HG03520 (cell line): ENCODE data around the gene MYO18B.

Experiments
- ATAC-seq: cut with Tn5 transposase; IDR thresholded peaks from one replicate; pipeline ENCODE4 v1.9.1; 2021; ENCODE audit warnings: mild to moderate bottlenecking, moderate library complexity; ENCODE audit not compliant: unreplicated experiment

Gene MYO18B

GRCh38 chr22:25890651-25891050 lies 148.7 kb downstream of the MYO18B start:
- no peak for ATAC-seq

- no peak for ATAC-seq
These were observed 150.7 kb downstream of the MYO18B start for GRCh38 chr22:25892678-25893077.

GRCh38 chr22:25895678-25896077 lies 153.7 kb downstream of the MYO18B start:
- no peak for ATAC-seq

GRCh38 chr22:25896098-25896497 lies 154.1 kb downstream of the MYO18B start:
- no peak for ATAC-seq

- no peak for ATAC-seq
These were observed 154.6 kb downstream of the MYO18B start for GRCh38 chr22:25896592-25896991.

- no peak for ATAC-seq
These were observed 156.8 kb downstream of the MYO18B start for GRCh38 chr22:25898707-25899365.

GRCh38 chr22:25899566-25899965 lies 157.6 kb downstream of the MYO18B start:
- ATAC-seq: no peak

GRCh38 chr22:25900390-25900789 lies 158.4 kb downstream of the MYO18B start:
- no peak for ATAC-seq

- no peak for ATAC-seq
These were observed 158.9 kb downstream of the MYO18B start for GRCh38 chr22:25900880-25901279.

- no peak for ATAC-seq
These were observed 160.4 kb downstream of the MYO18B start for GRCh38 chr22:25902402-25902801.

GRCh38 chr22:25903294-25903693 lies 161.3 kb downstream of the MYO18B start:
- ATAC-seq: no peak

GRCh38 chr22:25908212-25908611 lies 166.2 kb downstream of the MYO18B start:
- no peak for ATAC-seq

GRCh38 chr22:25908755-25909154 lies 166.8 kb downstream of the MYO18B start:
- no peak for ATAC-seq

- ATAC-seq: no peak
These were observed 167.8 kb downstream of the MYO18B start for GRCh38 chr22:25909614-25910387.

- ATAC-seq: no peak
These were observed 169.4 kb downstream of the MYO18B start for GRCh38 chr22:25911243-25911972.

GRCh38 chr22:25919452-25919851 lies 177.5 kb downstream of the MYO18B start:
- ATAC-seq: no peak

- ATAC-seq: no peak
These were observed 180.2 kb downstream of the MYO18B start for GRCh38 chr22:25922141-25922540.

GRCh38 chr22:25923914-25924313 lies 181.9 kb downstream of the MYO18B start:
- no peak for ATAC-seq

GRCh38 chr22:25928038-25928437 lies 186.1 kb downstream of the MYO18B start:
- no peak for ATAC-seq

- ATAC-seq: no peak
These were observed 187.4 kb downstream of the MYO18B start for GRCh38 chr22:25929321-25929878.

GRCh38 chr22:25930083-25930482 lies 188.1 kb downstream of the MYO18B start:
- no peak for ATAC-seq
